IMR-90 (cell line): Measurements from ENCODE around the gene NRP2. TPM values are rescaled to one million over a fixed set of nuclear protein-coding genes. Genes with fewer than 3 reads are reported as not detected.

ENCODE experiments used
- ATAC-seq: fragments of 200-7000 bp; cut with Tn5 transposase; 2 replicates; pipeline ENCODE4 v1.9.1; 2020; ENCODE audit warnings: low read depth, mild to moderate bottlenecking, moderate library complexity
- Bru-seq: library from RNA; stranded (reverse); fragments of 400-500 nt; gene quantifications from one replicate; lab custom pipeline; 2021; lab: Mats Ljungman, UMichigan
- BruChase-seq, 2 experiments: library from RNA; stranded (reverse); fragments of 400-500 nt; gene quantifications; one replicate each; lab custom pipeline; 2021; lab: Mats Ljungman, UMichigan
- BruUV-seq: library from RNA; stranded (reverse); fragments of 400-500 nt; replicated peaks from 2 replicates; lab custom pipeline; 2021; lab: Mats Ljungman, UMichigan
- CTCF ChIA-PET: fragments of 300-600 bp; formaldehyde crosslinking; extraction: SDS; loops from one replicate; lab custom pipeline; 2021; ENCODE audit warnings: antibody characterized with exemption; lab: Yijun Ruan, JAX
- POLR2A ChIA-PET: fragments of 300-600 bp; sonication (Branson Sonifier 250); formaldehyde crosslinking; loops from one replicate; lab custom pipeline; 2022; ENCODE audit warnings: antibody characterized with exemption; ENCODE audit not compliant: unreplicated experiment; lab: Charles Lee
- DNase-seq: peaks from one replicate; pipeline ENCODE4 v3.0.0; 2013
- H2AFZ ChIP-seq: replicated peaks from 2 replicates; pipeline ENCODE3; 2013; ENCODE audit warnings: low read length, mild to moderate bottlenecking; ENCODE audit not compliant: poor library complexity
- H2AK5ac ChIP-seq: 2 replicates; pipeline ENCODE4 v1.6.1; 2013; ENCODE audit warnings: low read depth, low read length, inconsistent platforms
- H2AK9ac ChIP-seq: replicated peaks from 2 replicates; pipeline ENCODE3; 2013; ENCODE audit warnings: mild to moderate bottlenecking, low read depth, low read length, moderate library complexity; ENCODE audit not compliant: poor library complexity
- H2BK120ac ChIP-seq: 2 replicates; pipeline ENCODE4 v1.6.1; 2013; ENCODE audit warnings: low read depth, low read length, inconsistent platforms
- H2BK15ac ChIP-seq: 3 replicates; pipeline ENCODE4 v1.6.1; 2013; ENCODE audit warnings: low read depth, low read length, inconsistent platforms
- H2BK20ac ChIP-seq: 2 replicates; pipeline ENCODE4 v1.6.1; 2013; ENCODE audit warnings: low read depth, mild to moderate bottlenecking, inconsistent platforms, low read length, moderate library complexity
- H2BK5ac ChIP-seq: 2 replicates; pipeline ENCODE4 v1.6.1; 2013; ENCODE audit warnings: mild to moderate bottlenecking, low read depth, low read length, inconsistent platforms; ENCODE audit not compliant: poor library complexity, severe bottlenecking
- H3K14ac ChIP-seq: replicated peaks from 2 replicates; pipeline ENCODE4 v1.6.1; 2013; ENCODE audit warnings: low read depth, low read length, inconsistent platforms
- H3K18ac ChIP-seq: 2 replicates; pipeline ENCODE4 v1.6.1; 2013; ENCODE audit warnings: low read depth, low read length, control low read depth
- H3K23ac ChIP-seq: 2 replicates; pipeline ENCODE4 v1.6.1; 2013; ENCODE audit warnings: low read depth, low read length, inconsistent platforms
- H3K27ac ChIP-seq: 2 replicates; pipeline ENCODE4 v1.5.1; 2013; ENCODE audit warnings: mild to moderate bottlenecking, control low read depth, low read length; ENCODE audit not compliant: insufficient read depth
- H3K27me3 ChIP-seq: 2 replicates; pipeline ENCODE4 v1.6.1; 2013; ENCODE audit warnings: low read length; ENCODE audit not compliant: control insufficient read depth, insufficient read depth
- H3K36me3 ChIP-seq: 2 replicates; pipeline ENCODE4 v1.6.1; 2013; ENCODE audit warnings: low read length, mixed read lengths; ENCODE audit not compliant: control insufficient read depth, insufficient read depth
- H3K4ac ChIP-seq: 2 replicates; pipeline ENCODE4 v1.6.1; 2013; ENCODE audit warnings: low read depth, low read length, inconsistent platforms
- H3K4me1 ChIP-seq: 2 replicates; pipeline ENCODE4 v1.6.1; 2013; ENCODE audit warnings: low read length, mixed read lengths; ENCODE audit not compliant: control insufficient read depth, insufficient read depth
- H3K4me2 ChIP-seq: 2 replicates; pipeline ENCODE4 v1.6.1; 2013; ENCODE audit warnings: low read depth, mild to moderate bottlenecking, control low read depth, low read length, moderate library complexity
- H3K4me3 ChIP-seq: 2 replicates; pipeline ENCODE4 v1.5.1; 2013; ENCODE audit warnings: low read depth, mild to moderate bottlenecking, control low read depth, low read length, moderate library complexity; ENCODE audit not compliant: insufficient read depth
- H3K56ac ChIP-seq: 2 replicates; pipeline ENCODE4 v1.6.1; 2013; ENCODE audit warnings: low read length, inconsistent platforms; ENCODE audit not compliant: insufficient read depth; ENCODE audit errors: extremely low read depth
- H3K79me1 ChIP-seq, 2 experiments: 2 replicates each; pipeline ENCODE4 v1.6.1; 2013; ENCODE audit warnings: low read length in 2 of 2, inconsistent platforms in 1 of 2, low read depth in 1 of 2
- H3K9ac ChIP-seq: 2 replicates; pipeline ENCODE4 v1.6.1; 2013; ENCODE audit warnings: low read depth, low read length, control low read depth
- H3K9me1 ChIP-seq: 2 replicates; pipeline ENCODE4 v1.6.1; 2013; ENCODE audit warnings: low read length, inconsistent platforms; ENCODE audit not compliant: insufficient read depth
- H3K9me3 ChIP-seq: 2 replicates; pipeline ENCODE4 v1.6.1; 2013; ENCODE audit warnings: low read length; ENCODE audit not compliant: control insufficient read depth, insufficient read depth
- H4K20me1 ChIP-seq: 2 replicates; pipeline ENCODE4 v1.6.1; 2013; ENCODE audit warnings: low read length, inconsistent platforms; ENCODE audit not compliant: insufficient read depth
- H4K5ac ChIP-seq: 2 replicates; pipeline ENCODE4 v1.6.1; 2013; ENCODE audit warnings: mild to moderate bottlenecking, low read depth, low read length, control low read depth
- H4K8ac ChIP-seq, 2 experiments: 2 replicates each; pipeline ENCODE4 v1.6.1; 2013; ENCODE audit warnings: low read depth in 2 of 2, low read length in 2 of 2, control low read depth in 1 of 2, inconsistent platforms in 1 of 2
- H4K91ac ChIP-seq: 2 replicates; pipeline ENCODE4 v1.6.1; 2013; ENCODE audit warnings: low read depth, low read length, inconsistent platforms; ENCODE audit not compliant: insufficient read depth
- CEBPB ChIP-seq: IDR thresholded peaks from 2 replicates; pipeline ENCODE4 v1.6.1; 2012; ENCODE audit warnings: low read depth, low read length, improper control_type of control experiment
- CTCF ChIP-seq: conservative IDR thresholded peaks from 2 replicates; pipeline ENCODE4 v1.5.1; 2012; ENCODE audit warnings: mild to moderate bottlenecking, low read depth, low read length, improper control_type of control experiment
- FOS ChIP-seq: fragments of 150-350 bp; IDR thresholded peaks from 2 replicates; pipeline ENCODE4 v1.6.1; 2016; ENCODE audit warnings: low read depth, low read length
- MAFK ChIP-seq: IDR thresholded peaks from 2 replicates; pipeline ENCODE4 v1.6.1; 2012; ENCODE audit warnings: low read depth, low read length, improper control_type of control experiment
- MXI1 ChIP-seq: IDR thresholded peaks from 2 replicates; pipeline ENCODE4 v1.6.1; 2012; ENCODE audit warnings: low read depth, mild to moderate bottlenecking, low read length, moderate library complexity, borderline replicate concordance
- NFE2L2 ChIP-seq: fragments of 150-350 bp; IDR thresholded peaks from 2 replicates; pipeline ENCODE4 v1.6.1; 2016; ENCODE audit warnings: low read depth, mild to moderate bottlenecking, low read length
- POLR2A ChIP-seq: IDR thresholded peaks from 2 replicates; pipeline ENCODE4 v1.6.1; 2012; ENCODE audit warnings: mild to moderate bottlenecking, low read depth, low read length
- RCOR1 ChIP-seq: IDR thresholded peaks from 2 replicates; pipeline ENCODE4 v1.6.1; 2012; ENCODE audit warnings: mild to moderate bottlenecking, low read length, improper control_type of control experiment; ENCODE audit not compliant: insufficient replicate concordance
- SMC3 ChIP-seq: fragments of 150-350 bp; IDR thresholded peaks from 2 replicates; pipeline ENCODE4 v1.6.1; 2016; ENCODE audit warnings: low read depth, mild to moderate bottlenecking, antibody characterized with exemption, low read length, moderate library complexity
- WGBS, 2 experiments: methylation state at CpG; one replicate each; pipeline versions ENCODE4 v1.1.5 to v1.1.7; 2013; ENCODE audit warnings: missing lambda C conversion rate in 2 of 2; ENCODE audit not compliant: insufficient read length in 1 of 2; ENCODE audit errors: extremely low coverage in 2 of 2; 5-methylcytosine and 5-hydroxymethylcytosine counted together
- dilution Hi-C: fragments of 300-500 bp; cut with HindIII; formaldehyde crosslinking; loops from one replicate; pipeline ENCODE4 v1.14.3; 2018; ENCODE audit warnings: low sequenced_read_pairs; ENCODE audit not compliant: unreplicated experiment
- in situ Hi-C: fragments of 300-500 bp; cut with MboI; formaldehyde crosslinking; loops from 3 replicates; pipeline ENCODE4 v1.14.3; 2019; ENCODE audit warnings: low sequenced_read_pairs, inconsistent platforms, mixed read lengths
- intact Hi-C: fragments of 100-400 bp; cut with micrococcal nuclease; formaldehyde crosslinking; loops from 2 replicates; pipeline ENCODE4 v1.10.0; 2022
- long read RNA-seq: library from polyadenylated mRNA; unstranded; transcript quantifications from one replicate; pipeline ENCODE4 v2.0.0, GENCODE V29; 2021; ENCODE audit not compliant: unreplicated experiment
- polyA plus RNA-seq, 3 experiments: library from polyadenylated mRNA; depleted of rRNA; stranded (reverse); fragments of >200 nt; gene quantifications; 2 replicates each; pipeline ENCODE4 v1.2.3, GENCODE V29; 2012; ENCODE audit warnings: low replicate concordance in 1 of 3
- total RNA-seq: library from RNA; depleted of rRNA; stranded (reverse); fragments of >200 nt; gene quantifications from 2 replicates; pipeline ENCODE4 v1.2.3, GENCODE V29; 2012; rRNA removed
- TF ChIP-seq, protein P1 (sequence below): fragments of 150-350 bp; IDR thresholded peaks from 2 replicates; pipeline ENCODE4 v1.6.1; 2017; ENCODE audit warnings: mild to moderate bottlenecking, antibody characterized with exemption, low read length, low read depth
- TF ChIP-seq, protein P2 (sequence below): fragments of 150-350 bp; IDR thresholded peaks from 2 replicates; pipeline ENCODE4 v1.6.1; 2016; ENCODE audit warnings: low read depth, mild to moderate bottlenecking, low read length, moderate library complexity, borderline replicate concordance

The NRP2 gene
- total RNA-seq (43.3 and 46.4 TPM in 2 replicates), polyA plus RNA-seq (2012; rRNA removed) (45.2 and 51.3 TPM in 2 replicates), Bru-seq, nascent RNA (percentile 91 among the genes with signal in this experiment), BruChase-seq, experiment 1, labeled RNA remaining after a 6-hour chase (percentile 83 among the genes with signal in this experiment), BruChase-seq, experiment 2, labeled RNA remaining after a 2-hour chase (percentile 86 among the genes with signal in this experiment)
- polyA plus RNA-seq (2012; cell fraction: cytosol; rRNA removed): 40.6 and 48.8 TPM in 2 replicates
- 27.6 and 54.4 TPM in 2 replicates for polyA plus RNA-seq (2012; cell fraction: nucleus; rRNA removed; ENCODE audit: low replicate concordance)
- long read RNA-seq, partial matches to known transcripts: 43 of 73 reads
- long read RNA-seq, other reads (novel, unspliced or antisense): 28 of 73 reads

GRCh38 chr2:205682239-205682970 lies at the start of gene NRP2:
TSS of gene NRP2 (plus strand) at chr2:205682501. CDS start at chr2:205683291, 790 bp downstream.
- H3K27me3 ChIP-seq: no peaks in the 10 kb centered on the region
- ChIA-PET POLR2A (interaction anchor here (1.0 kb wide), 2 partner anchors 17 to 18 kb away, joined by 3 to 4 read pairs; no protein-coding TSS in a partner anchor), CTCF (no interaction called here)
- peak within 1 kb of the TSS; percentile 69; the same call in 2 of the 3 replicates for H2BK15ac ChIP-seq
- peak within 1 kb of the TSS; percentile 78 for H3K27ac ChIP-seq
- peak within 1 kb of the TSS; percentile 90 for H3K4me3 ChIP-seq
- peak within 1 kb of the TSS; percentile 52 for H4K5ac ChIP-seq
- H3K4me1 ChIP-seq: peaks cover 8% of the 10 kb centered on the region
- peaks cover 11 to 39% of the 10 kb centered on the region in 2 experiments for H3K79me1 ChIP-seq
- H4K91ac ChIP-seq: peak within 1 kb of the TSS; percentile 70
- H4K8ac ChIP-seq: peak within 1 kb of the TSS; percentile 54 to 69; a peak in 3 of 4 replicates
- H3K56ac ChIP-seq: peak within 1 kb of the TSS; percentile 72
- H2AK9ac ChIP-seq: peak within 1 kb of the TSS; percentile 94
- peak within 1 kb of the TSS; percentile 95 for H2AFZ ChIP-seq
- peak within 1 kb of the TSS; percentile 58 for H3K18ac ChIP-seq
- no peaks in the 10 kb centered on the region for H3K9me3 ChIP-seq
- in situ Hi-C loops: loop anchor here (10.0 to 25.0 kb wide), 2 partner anchors 242 to 1145 kb away; partner anchors contain the start of gene PARD3B
- no peaks in the 10 kb centered on the region; the same call in 1 of the 2 replicates for H4K20me1 ChIP-seq
- H3K9me1 ChIP-seq: 0 out of 2 replicates have a peak, but pooled peaks cover 4% of the 10 kb centered on the region
- peak within 1 kb of the TSS; percentile 89 for H3K14ac ChIP-seq
- H2BK20ac ChIP-seq: peak within 1 kb of the TSS; percentile 65; the same call in 1 of the 2 replicates
- peak; percentile 78 for ATAC-seq
- peak within 1 kb of the TSS; percentile 85 for H3K4ac ChIP-seq
- H2BK120ac ChIP-seq: peak within 1 kb of the TSS; percentile 79
- peak within 1 kb of the TSS; percentile 69 for H2BK5ac ChIP-seq
- peak within 1 kb of the TSS; percentile 91 for H3K23ac ChIP-seq
- peaks cover 4% of the 10 kb centered on the region; the same call in 1 of the 2 replicates for H3K36me3 ChIP-seq
- peak; percentile 89 for DNase-seq
- peak within 1 kb of the TSS; percentile 75; the same call in 1 of the 2 replicates for H2AK5ac ChIP-seq
- intact Hi-C loops: loop anchor here (2.0 to 10.0 kb wide), 8 partner anchors 130 to 1358 kb away; partner anchors contain the start of gene PARD3B
- dilution Hi-C loops: no loop called here
- peak within 1 kb of the TSS; percentile 93 for H3K4me2 ChIP-seq
- 0% methylated on average over 16 of the region's 71 CpGs; no CpG with 5 or more reads in 1 of the 2 experiments for WGBS, 2 experiments
- peak within 1 kb of the TSS; percentile 95 for H3K9ac ChIP-seq
- TSS peak; percentile 98 for BruUV-seq
- TF ChIP-seq FOS: no peak
- TF ChIP-seq POLR2A: peak; percentile 93
- TF ChIP-seq RCOR1: no peak
- TF ChIP-seq NFE2L2: no peak
- TF ChIP-seq CTCF: no peak
- TF ChIP-seq, protein P1, sequence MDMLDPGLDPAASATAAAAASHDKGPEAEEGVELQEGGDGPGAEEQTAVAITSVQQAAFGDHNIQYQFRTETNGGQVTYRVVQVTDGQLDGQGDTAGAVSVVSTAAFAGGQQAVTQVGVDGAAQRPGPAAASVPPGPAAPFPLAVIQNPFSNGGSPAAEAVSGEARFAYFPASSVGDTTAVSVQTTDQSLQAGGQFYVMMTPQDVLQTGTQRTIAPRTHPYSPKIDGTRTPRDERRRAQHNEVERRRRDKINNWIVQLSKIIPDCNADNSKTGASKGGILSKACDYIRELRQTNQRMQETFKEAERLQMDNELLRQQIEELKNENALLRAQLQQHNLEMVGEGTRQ: no peak
- no peak for TF ChIP-seq SMC3
- no peak for TF ChIP-seq MAFK
- TF ChIP-seq MXI1: peak; percentile 87; the same call in 1 of the 2 replicates
- TF ChIP-seq CEBPB: no peak
- TF ChIP-seq, protein P2, sequence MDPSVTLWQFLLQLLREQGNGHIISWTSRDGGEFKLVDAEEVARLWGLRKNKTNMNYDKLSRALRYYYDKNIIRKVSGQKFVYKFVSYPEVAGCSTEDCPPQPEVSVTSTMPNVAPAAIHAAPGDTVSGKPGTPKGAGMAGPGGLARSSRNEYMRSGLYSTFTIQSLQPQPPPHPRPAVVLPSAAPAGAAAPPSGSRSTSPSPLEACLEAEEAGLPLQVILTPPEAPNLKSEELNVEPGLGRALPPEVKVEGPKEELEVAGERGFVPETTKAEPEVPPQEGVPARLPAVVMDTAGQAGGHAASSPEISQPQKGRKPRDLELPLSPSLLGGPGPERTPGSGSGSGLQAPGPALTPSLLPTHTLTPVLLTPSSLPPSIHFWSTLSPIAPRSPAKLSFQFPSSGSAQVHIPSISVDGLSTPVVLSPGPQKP: no peak
